HepG2 (cell line): ENCODE measurements around the gene PPP1R12A. TPM values are rescaled to one million over a fixed set of nuclear protein-coding genes. Genes with fewer than 3 reads are reported as not detected.

Experiments used
- ATAC-seq: fragments of 200-7000 bp; cut with Tn5 transposase; 3 replicates; pipeline ENCODE4 v1.9.1; 2020; ENCODE audit warnings: mild to moderate bottlenecking, moderate library complexity
- BruUV-seq: library from RNA; stranded (reverse); fragments of 400-500 nt; replicated peaks from 2 replicates; lab custom pipeline; 2021; lab: Mats Ljungman, UMichigan
- CTCF ChIA-PET: fragments of 300-600 bp; formaldehyde crosslinking; extraction: SDS; loops from one replicate; lab custom pipeline; 2021; ENCODE audit warnings: low total read pairs, inconsistent platforms, low intra/inter-chr PET ratio; lab: Yijun Ruan, JAX
- POLR2A ChIA-PET: fragments of 350-600 bp; sonication (Branson Sonifier 250); formaldehyde crosslinking; loops from one replicate; lab custom pipeline; 2020; ENCODE audit warnings: antibody characterized with exemption, inconsistent platforms; lab: Yijun Ruan, JAX
- DNase-seq: peaks from one replicate; pipeline ENCODE4 v3.0.0-alpha.2; 2015; ENCODE audit warnings: low spot score
- FAIRE-seq: peaks from 3 replicates; lab custom pipeline; 2011; peaks lifted over from hg19 to GRCh38; lab: Jason Lieb, UNC
- H2AFZ ChIP-seq: one replicate; pipeline ENCODE4 v1.6.1; 2011; ENCODE audit warnings: low read length, inconsistent platforms
- H3K27ac ChIP-seq: fragments of 300-600 bp; 3 replicates; pipeline ENCODE4 v1.8.0; 2011; ENCODE audit warnings: mixed run types, mild to moderate bottlenecking, mixed read lengths, low read length, inconsistent platforms; ENCODE audit not compliant: insufficient read depth; ENCODE audit errors: extremely low read length
- H3K27me3 ChIP-seq, 2 experiments: fragments of 200-600 bp in 1 of 2; 2 replicates in 1 of 2; 3 replicates in 1 of 2; pipeline versions ENCODE4 v1.6.0 to v1.8.0; 2011; ENCODE audit warnings: low read length in 2 of 2, mild to moderate bottlenecking in 2 of 2, moderate library complexity in 2 of 2, inconsistent platforms in 1 of 2; ENCODE audit not compliant: insufficient read depth in 2 of 2, control insufficient read depth in 1 of 2
- H3K36me3 ChIP-seq, 2 experiments: fragments of 200-600 bp in 1 of 2; replicated peaks in 1 of 2; 2 replicates in 1 of 2; 3 replicates in 1 of 2; pipeline versions ENCODE4 v1.5.1 to v1.8.0; 2011; ENCODE audit warnings: low read length in 2 of 2, inconsistent platforms in 1 of 2; ENCODE audit not compliant: insufficient read depth in 2 of 2, control insufficient read depth in 1 of 2
- H3K4me1 ChIP-seq: 2 replicates; pipeline ENCODE4 v1.5.1; 2012; ENCODE audit warnings: low read length, inconsistent platforms; ENCODE audit not compliant: insufficient read depth
- H3K4me2 ChIP-seq: 2 replicates; pipeline ENCODE4 v1.6.0; 2011; ENCODE audit warnings: low read depth, low read length, inconsistent platforms
- H3K4me3 ChIP-seq, 3 experiments: fragments of 200-600 bp in 1 of 3; sonication (generic), shearing (Covaris generic) in 1 of 3; replicated peaks in 1 of 3; 2 replicates each; pipeline ENCODE4 v1.5.1; 2011 to 2016; ENCODE audit warnings: low read length in 3 of 3, inconsistent platforms in 2 of 3, low read depth in 2 of 3, mild to moderate bottlenecking in 2 of 3, control low read depth in 1 of 3, mixed read lengths in 1 of 3; ENCODE audit not compliant: insufficient read depth in 1 of 3
- H3K79me2 ChIP-seq: one replicate; pipeline ENCODE4 v1.6.1; 2011; ENCODE audit warnings: low read length, inconsistent platforms; ENCODE audit not compliant: insufficient read depth
- H3K9ac ChIP-seq: 2 replicates; pipeline ENCODE4 v1.6.0; 2011; ENCODE audit warnings: mild to moderate bottlenecking, low read depth, low read length, inconsistent platforms; ENCODE audit not compliant: insufficient read depth
- H3K9me3 ChIP-seq: 2 replicates; pipeline ENCODE4 v1.5.1; 2012; ENCODE audit warnings: mild to moderate bottlenecking, low read length
- H4K20me1 ChIP-seq: 2 replicates; pipeline ENCODE4 v1.6.0; 2011; ENCODE audit warnings: inconsistent platforms, mild to moderate bottlenecking, low read length, moderate library complexity; ENCODE audit not compliant: insufficient read depth
- CBX5 ChIP-seq: sonication (generic); formaldehyde crosslinking; IDR thresholded peaks from 2 replicates; pipeline ENCODE4 v1.4.0; 2020; ENCODE audit warnings: missing genetic modification reagents, borderline replicate concordance
- DZIP1 ChIP-seq: sonication (generic); formaldehyde crosslinking; IDR thresholded peaks from 2 replicates; pipeline ENCODE4 v1.5.0; 2020; ENCODE audit warnings: mild to moderate bottlenecking, missing genetic modification reagents
- FOXK1 ChIP-seq: sonication (generic); formaldehyde crosslinking; IDR thresholded peaks from 2 replicates; pipeline ENCODE4 v1.4.0; 2020; ENCODE audit warnings: low read depth, missing genetic modification reagents, borderline replicate concordance
- HOXD1 ChIP-seq: sonication (generic); formaldehyde crosslinking; IDR thresholded peaks from 2 replicates; pipeline ENCODE4 v1.5.0; 2020; ENCODE audit warnings: missing genetic modification reagents
- NFATC3 ChIP-seq: sonication (generic); formaldehyde crosslinking; IDR thresholded peaks from 2 replicates; pipeline ENCODE4 v1.5.1; 2020; ENCODE audit warnings: mild to moderate bottlenecking, missing genetic modification reagents
- NFE2 ChIP-seq: sonication (generic); formaldehyde crosslinking; IDR thresholded peaks from 2 replicates; pipeline ENCODE4 v1.4.0; 2020; ENCODE audit warnings: missing genetic modification reagents
- TBX3 ChIP-seq: fragments of 450-650 bp; IDR thresholded peaks from 2 replicates; pipeline ENCODE4 v1.6.1; 2017; ENCODE audit warnings: antibody characterized with exemption, mild to moderate bottlenecking, inconsistent platforms, borderline replicate concordance
- TP53 ChIP-seq: sonication (generic); formaldehyde crosslinking; conservative IDR thresholded peaks from 2 replicates; pipeline ENCODE4 v1.4.0; 2020; ENCODE audit warnings: missing genetic modification reagents
- TRIM24 ChIP-seq: sonication (generic); formaldehyde crosslinking; IDR thresholded peaks from 2 replicates; pipeline ENCODE4 v1.8.0; 2022; ENCODE audit warnings: mild to moderate bottlenecking, missing genetic modification reagents
- ZBTB25 ChIP-seq: IDR thresholded peaks from 2 replicates; pipeline ENCODE4 v1.6.1; 2018; ENCODE audit warnings: missing genetic modification reagents
- ZNF101 ChIP-seq: sonication (generic); formaldehyde crosslinking; IDR thresholded peaks from 2 replicates; pipeline ENCODE4 v1.4.0; 2020; ENCODE audit warnings: mild to moderate bottlenecking, low read depth, missing genetic modification reagents, borderline replicate concordance
- ZNF263 ChIP-seq: sonication (generic); formaldehyde crosslinking; IDR thresholded peaks from 2 replicates; pipeline ENCODE4 v1.4.0; 2020; ENCODE audit warnings: missing genetic modification reagents
- ZNF678 ChIP-seq: sonication (generic); formaldehyde crosslinking; IDR thresholded peaks from 2 replicates; pipeline ENCODE4 v1.4.0; 2020; ENCODE audit warnings: mild to moderate bottlenecking, missing genetic modification reagents
- ZNF740 ChIP-seq: sonication (generic); formaldehyde crosslinking; IDR thresholded peaks from 2 replicates; pipeline ENCODE4 v1.4.0; 2020; ENCODE audit warnings: missing genetic modification reagents
- WGBS: methylation state at CpG from one replicate; pipeline ENCODE4 v1.1.6; 2017; ENCODE audit warnings: low lambda C conversion rate; 5-methylcytosine and 5-hydroxymethylcytosine counted together
- in situ Hi-C: cut with HindIII; loops from 2 replicates; pipeline ENCODE4 v1.10.0; 2017; ENCODE audit warnings: low pct_unique_long_range_greater_than_20kb; ENCODE audit not compliant: extremely low pct_ligation_motif_present
- intact Hi-C: fragments of 100-400 bp; cut with micrococcal nuclease; formaldehyde crosslinking; loops from one replicate; pipeline ENCODE4 v1.10.0; 2022; ENCODE audit not compliant: unreplicated experiment
- polyA plus RNA-seq, 8 experiments: library from polyadenylated mRNA; depleted of rRNA in 3 of 8; stranded (reverse) in 7 of 8; unstranded in 1 of 8; fragments of >200 nt; fragmentation: Illumina TruSeq in 4 of 8; extraction: Trizol in 4 of 8; gene quantifications; 2 replicates each; pipeline versions ENCODE4 v1.2.1 to v1.2.3, GENCODE V29; 2011 to 2016; ENCODE audit warnings: low read depth in 4 of 8, missing spikeins in 1 of 8, mixed read lengths in 1 of 8; ENCODE audit not compliant: insufficient read depth in 1 of 8
- total RNA-seq, 5 experiments: library from RNA; depleted of rRNA; stranded (reverse); fragments of >200 nt; fragmentation: Illumina TruSeq; extraction: Trizol; gene quantifications; 2 replicates each; pipeline ENCODE4 v1.2.3, GENCODE V29; 2016; ENCODE audit warnings: low read depth in 1 of 5
- TF ChIP-seq, protein P1 (sequence below): sonication (generic); formaldehyde crosslinking; IDR thresholded peaks from 2 replicates; pipeline ENCODE4 v1.5.1; 2020; ENCODE audit warnings: missing genetic modification reagents, mild to moderate bottlenecking, borderline replicate concordance
- TF ChIP-seq, protein P2 (sequence below): sonication (generic); formaldehyde crosslinking; IDR thresholded peaks from 2 replicates; pipeline ENCODE4 v1.4.0; 2020; ENCODE audit warnings: mild to moderate bottlenecking, missing genetic modification reagents

PPP1R12A gene
- total and polyA plus RNA-seq, 2 of the 13 experiments (the other 11 are each of a cell fraction or from before 2014, with no cell fraction given), result 23.8 to 50.0 TPM

GRCh38 chr12:79885911-79886490 lies 48.9 kb downstream of the PPP1R12A start:
- BruUV-seq, result no TSS peak
- Histone ChIP-seq H3K4me3 (no peak overlapping the region), H3K4me2 (no peak overlapping the region), H3K9me3 (no peaks in the 10 kb centered on the region), H3K4me1 (peaks cover 15% of the 10 kb centered on the region), H3K9ac (no peak overlapping the region), H4K20me1 (peaks cover 13% of the 10 kb centered on the region), H3K79me2 (peaks cover 55% of the 10 kb centered on the region), H3K36me3 (no peaks in the 10 kb centered on the region), H3K27me3 (no peaks in the 10 kb centered on the region), H3K27ac (no peak overlapping the region), H2AFZ (no peak overlapping the region)
- 99% methylated on average over 3 of the region's 3 CpGs for WGBS
- FAIRE-seq, result no peak
- ChIA-PET CTCF (interaction anchor here (1.6 to 1.7 kb wide), 2 partner anchors 105 to 478 kb away, joined by 3 to 4 read pairs; no protein-coding TSS in a partner anchor), POLR2A (no interaction called here)
- no peak for DNase-seq
- no peak for ATAC-seq
- in situ Hi-C loops (no loop called here), intact Hi-C loops (loop anchor here (2.0 to 5.0 kb wide), 4 partner anchors 51 to 477 kb away; partner anchors contain the start of gene PPP1R12A)
- no peak for TF ChIP-seq CBX5
- TF ChIP-seq ZNF678 (CRISPR knock-in tag), result no peak
- no peak for TF ChIP-seq ZNF263
- TF ChIP-seq FOXK1 (CRISPR knock-in tag), result no peak
- no peak for TF ChIP-seq TBX3
- TF ChIP-seq TP53 (CRISPR knock-in tag), result no peak
- TF ChIP-seq, protein P1, sequence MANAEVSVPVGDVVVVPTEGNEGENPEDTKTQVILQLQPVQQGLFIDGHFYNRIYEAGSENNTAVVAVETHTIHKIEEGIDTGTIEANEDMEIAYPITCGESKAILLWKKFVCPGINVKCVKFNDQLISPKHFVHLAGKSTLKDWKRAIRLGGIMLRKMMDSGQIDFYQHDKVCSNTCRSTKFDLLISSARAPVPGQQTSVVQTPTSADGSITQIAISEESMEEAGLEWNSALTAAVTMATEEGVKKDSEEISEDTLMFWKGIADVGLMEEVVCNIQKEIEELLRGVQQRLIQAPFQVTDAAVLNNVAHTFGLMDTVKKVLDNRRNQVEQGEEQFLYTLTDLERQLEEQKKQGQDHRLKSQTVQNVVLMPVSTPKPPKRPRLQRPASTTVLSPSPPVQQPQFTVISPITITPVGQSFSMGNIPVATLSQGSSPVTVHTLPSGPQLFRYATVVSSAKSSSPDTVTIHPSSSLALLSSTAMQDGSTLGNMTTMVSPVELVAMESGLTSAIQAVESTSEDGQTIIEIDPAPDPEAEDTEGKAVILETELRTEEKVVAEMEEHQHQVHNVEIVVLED, result no peak
- no peak for TF ChIP-seq HOXD1 (CRISPR knock-in tag)
- no peak for TF ChIP-seq ZNF740
- TF ChIP-seq ZNF101, result no peak
- TF ChIP-seq, protein P2, sequence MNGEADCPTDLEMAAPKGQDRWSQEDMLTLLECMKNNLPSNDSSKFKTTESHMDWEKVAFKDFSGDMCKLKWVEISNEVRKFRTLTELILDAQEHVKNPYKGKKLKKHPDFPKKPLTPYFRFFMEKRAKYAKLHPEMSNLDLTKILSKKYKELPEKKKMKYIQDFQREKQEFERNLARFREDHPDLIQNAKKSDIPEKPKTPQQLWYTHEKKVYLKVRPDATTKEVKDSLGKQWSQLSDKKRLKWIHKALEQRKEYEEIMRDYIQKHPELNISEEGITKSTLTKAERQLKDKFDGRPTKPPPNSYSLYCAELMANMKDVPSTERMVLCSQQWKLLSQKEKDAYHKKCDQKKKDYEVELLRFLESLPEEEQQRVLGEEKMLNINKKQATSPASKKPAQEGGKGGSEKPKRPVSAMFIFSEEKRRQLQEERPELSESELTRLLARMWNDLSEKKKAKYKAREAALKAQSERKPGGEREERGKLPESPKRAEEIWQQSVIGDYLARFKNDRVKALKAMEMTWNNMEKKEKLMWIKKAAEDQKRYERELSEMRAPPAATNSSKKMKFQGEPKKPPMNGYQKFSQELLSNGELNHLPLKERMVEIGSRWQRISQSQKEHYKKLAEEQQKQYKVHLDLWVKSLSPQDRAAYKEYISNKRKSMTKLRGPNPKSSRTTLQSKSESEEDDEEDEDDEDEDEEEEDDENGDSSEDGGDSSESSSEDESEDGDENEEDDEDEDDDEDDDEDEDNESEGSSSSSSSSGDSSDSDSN (CRISPR knock-in tag), result no peak
- TF ChIP-seq NFATC3 (CRISPR knock-in tag), result no peak
- TF ChIP-seq ZBTB25 (CRISPR knock-in tag), result no peak
- no peak for TF ChIP-seq NFE2 (CRISPR knock-in tag)
- no peak for TF ChIP-seq TRIM24 (CRISPR knock-in tag)
- TF ChIP-seq DZIP1 (CRISPR knock-in tag), result no peak
